SK-N-MC (cell line): ENCODE results near the gene WDR88.

Experiments used
- DNase-seq: peaks from one replicate; pipeline ENCODE4 v3.0.0-alpha.2; 2011; ENCODE audit warnings: low read depth, low spot score
- H3K27ac ChIP-seq: fragments of 200-600 bp; sonication (generic); 2 replicates; pipeline ENCODE4 v1.5.1; 2016; ENCODE audit warnings: mixed run types
- H3K36me3 ChIP-seq: fragments of 200-600 bp; sonication (generic); 2 replicates; pipeline ENCODE4 v1.6.1; 2017; ENCODE audit warnings: antibody characterized with exemption, low read length, mixed read lengths; ENCODE audit not compliant: insufficient read depth
- H3K4me3 ChIP-seq: fragments of 200-600 bp; sonication (generic); 2 replicates; pipeline ENCODE4 v1.5.1; 2016
- H3K9ac ChIP-seq: fragments of 200-600 bp; sonication (generic); 2 replicates; pipeline ENCODE4 v1.8.0; 2017; ENCODE audit warnings: mixed run types, mixed read lengths; ENCODE audit not compliant: insufficient read length
- H3K9me3 ChIP-seq: fragments of 200-600 bp; sonication (generic); 2 replicates; pipeline ENCODE4 v1.6.1; 2017; ENCODE audit warnings: low read depth, mild to moderate bottlenecking, antibody characterized with exemption, low read length, moderate library complexity, mixed read lengths
- EZH2 ChIP-seq: fragments of 200-600 bp; sonication (generic); IDR thresholded peaks from one replicate; pipeline ENCODE4 v1.6.1; 2017; ENCODE audit warnings: antibody characterized with exemption
- FOXP2 ChIP-seq: optimal IDR thresholded peaks from 2 replicates; pipeline ENCODE3; 2011; ENCODE audit warnings: mild to moderate bottlenecking, moderate library complexity; ENCODE audit not compliant: insufficient read depth; ENCODE audit errors: extremely low read length, control extremely low read depth
- POLR2AphosphoS5 ChIP-seq: IDR thresholded peaks from 2 replicates; pipeline ENCODE4 v1.6.1; 2012; ENCODE audit warnings: mild to moderate bottlenecking, low read depth, low read length, borderline replicate concordance

The WDR88 gene

DNA sequence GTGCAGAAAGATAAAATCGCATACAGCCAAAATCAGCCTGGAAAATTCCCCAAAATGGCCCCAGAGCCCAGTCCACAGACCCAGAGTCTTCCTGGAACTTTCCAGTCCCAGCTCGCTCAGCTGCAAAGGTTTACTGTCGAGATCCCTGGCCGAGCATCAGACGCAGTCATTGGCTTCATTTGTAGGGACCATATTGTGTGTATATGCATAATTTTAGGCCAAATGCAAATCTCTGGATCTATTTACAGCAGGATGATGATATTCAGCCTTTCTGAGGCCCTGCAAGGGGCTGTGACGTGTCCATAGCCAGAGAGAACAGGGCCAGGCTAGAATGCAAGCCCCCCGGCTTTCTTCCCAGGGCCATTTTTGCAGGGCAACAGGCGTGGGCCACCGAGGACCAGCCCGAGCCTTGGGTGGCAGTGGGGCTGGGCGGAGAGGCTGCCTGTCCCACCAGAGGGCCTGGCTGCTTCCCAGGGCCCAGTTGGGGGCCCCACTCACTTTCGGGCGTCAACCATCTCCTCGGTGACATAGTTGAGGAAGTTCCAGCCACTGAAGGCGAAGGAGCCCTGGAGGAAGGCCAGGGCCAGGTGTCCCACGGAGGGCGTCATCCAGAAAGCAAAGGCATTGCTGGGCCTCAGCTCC lies 80.0 kb downstream of the WDR88 start:
- Histone ChIP-seq H3K9me3 (no peaks in the 10 kb centered on the region), H3K9ac (no peak overlapping the region), H3K27ac (no peak overlapping the region), H3K36me3 (no peaks in the 10 kb centered on the region), H3K4me3 (no peak overlapping the region)
- DNase-seq, result no peak
- TF ChIP-seq POLR2AphosphoS5, result no peak
- no peak for TF ChIP-seq FOXP2
- no peak for TF ChIP-seq EZH2

DNA sequence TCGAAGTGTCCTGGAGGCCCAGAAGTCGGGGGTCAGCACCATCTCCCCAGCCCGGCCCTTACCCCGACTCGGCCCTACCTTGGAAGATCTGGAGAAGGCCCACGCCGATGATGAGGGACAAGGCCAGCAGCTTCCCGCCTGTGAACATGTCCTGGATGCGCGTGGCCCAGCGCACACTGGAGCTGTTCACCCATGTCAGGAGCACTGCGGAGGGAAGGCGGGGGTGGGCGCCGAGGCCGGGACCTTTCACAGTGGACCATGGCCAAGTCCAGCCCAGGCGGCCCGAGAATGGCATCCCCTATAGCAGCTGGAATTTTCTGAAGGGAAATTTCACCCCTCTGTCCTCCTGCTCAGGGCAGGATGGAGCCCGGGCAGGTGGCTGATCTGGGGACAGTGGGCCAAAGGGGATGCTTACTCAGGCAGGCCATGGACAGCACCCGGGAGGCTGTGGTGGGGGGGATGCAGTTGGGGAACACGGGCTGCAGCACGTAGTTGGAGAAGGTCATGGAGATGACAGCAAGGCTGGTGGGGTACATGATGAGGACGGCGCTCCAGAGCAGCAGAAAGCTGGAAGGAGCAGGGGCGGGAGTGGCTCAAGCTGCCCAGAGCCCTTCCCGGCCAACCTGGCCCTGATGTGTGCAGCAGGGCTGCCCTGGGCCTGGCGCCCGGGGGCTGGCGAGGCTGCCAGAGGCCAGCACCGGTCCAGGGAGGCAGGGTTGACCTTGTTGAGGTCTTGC lies 80.7 kb downstream of the WDR88 start:
- H3K36me3 ChIP-seq, result no peaks in the 10 kb centered on the region
- H3K9ac ChIP-seq, result no peak overlapping the region
- TF ChIP-seq POLR2AphosphoS5, result no peak
- TF ChIP-seq FOXP2, result no peak
- no peak for TF ChIP-seq EZH2
- H3K9me3 ChIP-seq, result no peaks in the 10 kb centered on the region
- DNase-seq, result no peak
- no peak overlapping the region for H3K27ac ChIP-seq
- no peak overlapping the region for H3K4me3 ChIP-seq

GRCh38 chr19:33214596-33214995 lies 82.7 kb downstream of the WDR88 start:
- Histone ChIP-seq H3K4me3 (no peak overlapping the region), H3K9ac (no peak overlapping the region), H3K27ac (no peak overlapping the region), H3K9me3 (no peaks in the 10 kb centered on the region), H3K36me3 (no peaks in the 10 kb centered on the region)
- no peak for DNase-seq
- TF ChIP-seq EZH2 (no peak), POLR2AphosphoS5 (no peak), FOXP2 (no peak)

GRCh38 chr19:33215438-33216197 lies 83.7 kb downstream of the WDR88 start:
- Histone ChIP-seq H3K9me3 (no peaks in the 10 kb centered on the region), H3K27ac (no peak overlapping the region), H3K36me3 (no peaks in the 10 kb centered on the region), H3K4me3 (no peak overlapping the region), H3K9ac (no peak overlapping the region)
- TF ChIP-seq POLR2AphosphoS5 (no peak), EZH2 (no peak), FOXP2 (no peak)
- no peak for DNase-seq

DNA sequence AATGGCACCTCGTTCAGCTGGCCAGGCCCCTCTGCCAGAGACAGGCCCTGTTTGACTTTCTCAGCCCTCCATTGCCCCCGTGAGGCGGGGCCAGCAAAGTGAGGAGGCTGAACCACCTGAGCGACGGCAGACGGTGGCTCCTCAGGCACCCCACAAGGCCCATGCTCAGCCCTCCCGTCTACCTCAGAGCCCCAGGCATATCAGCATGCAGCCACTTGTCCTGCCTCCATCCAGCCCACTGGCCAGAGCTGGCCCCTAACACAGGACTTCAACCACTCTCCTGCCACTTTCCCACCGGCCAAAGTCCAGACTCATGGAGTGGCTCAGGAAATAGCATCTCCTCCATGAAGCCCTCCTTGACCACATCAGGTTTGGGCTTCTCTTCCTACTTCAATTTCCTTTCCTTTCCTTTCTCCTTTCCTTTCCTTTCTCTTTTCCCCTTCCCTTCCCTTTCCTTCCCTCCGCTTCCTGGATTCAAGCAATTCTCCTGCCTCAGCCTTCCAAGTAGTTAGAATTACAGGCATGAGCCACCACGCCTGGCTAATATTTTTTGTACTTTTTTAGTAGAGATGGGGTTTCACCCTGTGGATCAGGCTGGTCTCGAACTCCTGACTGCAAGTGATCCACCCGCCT lies 84.4 kb downstream of the WDR88 start:
- Histone ChIP-seq H3K27ac (no peak overlapping the region), H3K4me3 (no peak overlapping the region), H3K36me3 (no peaks in the 10 kb centered on the region), H3K9me3 (no peaks in the 10 kb centered on the region), H3K9ac (no peak overlapping the region)
- no peak for TF ChIP-seq FOXP2
- no peak for TF ChIP-seq POLR2AphosphoS5
- TF ChIP-seq EZH2, result no peak
- no peak for DNase-seq

- no peak for DNase-seq
- H3K9ac ChIP-seq, result no peak overlapping the region
- TF ChIP-seq FOXP2, result no peak
- no peak for TF ChIP-seq POLR2AphosphoS5
- TF ChIP-seq EZH2, result no peak
- H3K9me3 ChIP-seq, result no peaks in the 10 kb centered on the region
- H3K4me3 ChIP-seq, result no peak overlapping the region
- no peaks in the 10 kb centered on the region for H3K36me3 ChIP-seq
- no peak overlapping the region for H3K27ac ChIP-seq
These were observed 86.0 kb downstream of the WDR88 start for GRCh38 chr19:33217881-33218280.

DNA sequence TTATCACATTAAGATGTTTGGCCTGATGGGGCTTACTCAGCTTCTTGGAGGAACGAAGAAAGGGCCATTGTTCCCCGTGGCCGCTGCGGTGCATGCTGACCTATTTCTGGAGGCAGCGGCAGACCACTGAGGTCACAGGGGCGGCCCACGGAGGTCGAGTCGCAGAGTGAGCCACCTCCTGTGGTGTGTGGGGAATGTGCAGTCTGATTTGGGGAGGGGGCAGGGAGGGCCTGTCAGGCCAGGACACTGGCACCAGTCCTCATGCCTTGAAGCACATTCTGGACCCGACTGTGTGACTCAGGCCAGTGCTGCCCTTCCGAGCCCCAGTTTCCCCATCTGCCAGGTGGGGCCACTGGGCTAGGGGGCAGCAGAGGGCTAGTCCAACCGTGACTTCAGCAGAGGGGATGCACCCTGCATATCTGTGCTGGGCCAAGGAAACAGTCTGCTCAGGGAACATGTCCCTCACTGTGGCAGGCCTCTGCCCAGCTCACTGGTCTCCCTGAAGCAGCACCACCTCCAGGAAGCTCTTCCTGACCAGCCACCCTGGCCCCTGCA lies 87.4 kb downstream of the WDR88 start:
- DNase-seq, result no peak
- Histone ChIP-seq H3K9ac (no peak overlapping the region), H3K27ac (no peak overlapping the region), H3K9me3 (no peaks in the 10 kb centered on the region), H3K36me3 (no peaks in the 10 kb centered on the region), H3K4me3 (no peak overlapping the region)
- TF ChIP-seq FOXP2, result no peak
- TF ChIP-seq POLR2AphosphoS5, result no peak
- no peak for TF ChIP-seq EZH2

GRCh38 chr19:33220115-33220514 lies 88.2 kb downstream of the WDR88 start:
- no peak overlapping the region for H3K4me3 ChIP-seq
- H3K27ac ChIP-seq, result no peak overlapping the region
- DNase-seq, result no peak
- no peaks in the 10 kb centered on the region for H3K9me3 ChIP-seq
- no peaks in the 10 kb centered on the region for H3K36me3 ChIP-seq
- no peak overlapping the region for H3K9ac ChIP-seq
- no peak for TF ChIP-seq FOXP2
- TF ChIP-seq EZH2, result no peak
- no peak for TF ChIP-seq POLR2AphosphoS5
